K562 (cell line): Measurements from ENCODE around the gene VCAN. TPM values are rescaled to one million over a fixed set of nuclear protein-coding genes. Genes with fewer than 3 reads are reported as not detected.

ENCODE experiments used
- ATAC-seq: fragments of 200-7000 bp; cut with Tn5 transposase; 3 replicates; pipeline ENCODE4 v1.9.1; 2020; ENCODE audit warnings: moderate library complexity
- BruUV-seq: library from RNA; stranded (reverse); fragments of 400-500 nt; replicated peaks from 2 replicates; lab custom pipeline; 2021; lab: Mats Ljungman, UMichigan
- CTCF ChIA-PET: fragments of 300-600 bp; formaldehyde crosslinking; extraction: SDS; loops from one replicate; lab custom pipeline; 2021; ENCODE audit warnings: low intra/inter-chr PET ratio; lab: Yijun Ruan, JAX
- POLR2A ChIA-PET: fragments of 300-600, 350-650 bp; sonication (Branson Sonifier 250); formaldehyde crosslinking; extraction: SDS; loops from one replicate; lab custom pipeline; 2021; ENCODE audit warnings: antibody characterized with exemption, inconsistent platforms; lab: Yijun Ruan, JAX
- DNase-seq, 4 experiments: peaks; one replicate each; pipeline versions ENCODE4 v3.0.0 to v3.0.0-alpha.2; 2011 to 2018; ENCODE audit warnings: low spot score in 3 of 4, mixed read lengths in 3 of 4; ENCODE audit errors: extremely low read depth in 1 of 4
- FAIRE-seq: peaks from 2 replicates; lab custom pipeline; 2011; peaks lifted over from hg19 to GRCh38; lab: Jason Lieb, UNC
- H2AFZ ChIP-seq: 2 replicates; pipeline ENCODE4 v1.6.0; 2011; ENCODE audit warnings: low read depth, low read length, control low read depth, inconsistent platforms
- H3K27ac ChIP-seq: fragments of 200-600 bp; 3 replicates; pipeline ENCODE4 v1.8.0; 2011; ENCODE audit warnings: low read depth, mild to moderate bottlenecking, control low read depth, inconsistent platforms, low read length, moderate library complexity, mixed read lengths; ENCODE audit errors: extremely low read depth
- H3K27me3 ChIP-seq, 2 experiments: fragments of 300-600 bp in 1 of 2; 2 replicates in 1 of 2; 3 replicates in 1 of 2; pipeline versions ENCODE4 v1.6.0 to v1.8.0; 2011; ENCODE audit warnings: inconsistent platforms in 2 of 2, low read length in 2 of 2, mild to moderate bottlenecking in 1 of 2, mixed read lengths in 1 of 2, moderate library complexity in 1 of 2; ENCODE audit not compliant: control insufficient read depth in 2 of 2, insufficient read depth in 2 of 2
- H3K36me3 ChIP-seq: fragments of 300-600 bp; 3 replicates; pipeline ENCODE4 v1.8.0; 2011; ENCODE audit warnings: mild to moderate bottlenecking, low read length, inconsistent platforms; ENCODE audit not compliant: control insufficient read depth, insufficient read depth
- H3K4me1 ChIP-seq, 2 experiments: fragments of 200-600 bp in 1 of 2; replicated peaks in 1 of 2; 2 replicates in 1 of 2; 3 replicates in 1 of 2; pipeline versions ENCODE4 v1.5.1 to v1.8.0; 2011; ENCODE audit warnings: inconsistent platforms in 2 of 2, low read length in 2 of 2, mild to moderate bottlenecking in 1 of 2, mixed read lengths in 1 of 2, moderate library complexity in 1 of 2; ENCODE audit not compliant: control insufficient read depth in 2 of 2, insufficient read depth in 2 of 2
- H3K4me2 ChIP-seq: 2 replicates; pipeline ENCODE4 v1.6.1; 2011; ENCODE audit warnings: low read length, control low read depth, inconsistent platforms, mixed read lengths; ENCODE audit not compliant: insufficient read depth
- H3K4me3 ChIP-seq: fragments of 200-600 bp; sonication (generic), shearing (Covaris generic); 2 replicates; pipeline ENCODE4 v1.5.1; 2016; ENCODE audit warnings: control low read depth, inconsistent platforms
- H3K79me2 ChIP-seq: fragments of 200-600 bp; 3 replicates; pipeline ENCODE4 v1.8.0; 2011; ENCODE audit warnings: low read length, inconsistent platforms; ENCODE audit not compliant: control insufficient read depth, insufficient read depth
- H3K9ac ChIP-seq, 2 experiments: 2 replicates each; pipeline versions ENCODE4 v1.6.0 to v1.6.1; 2011; ENCODE audit warnings: low read depth in 2 of 2, low read length in 2 of 2, control low read depth in 1 of 2, inconsistent platforms in 1 of 2, mild to moderate bottlenecking in 1 of 2, mixed read lengths in 1 of 2; ENCODE audit not compliant: insufficient read depth in 1 of 2
- H3K9me1 ChIP-seq: one replicate; pipeline ENCODE4 v1.6.0; 2011; ENCODE audit warnings: inconsistent platforms, mild to moderate bottlenecking, low read length, moderate library complexity; ENCODE audit not compliant: control insufficient read depth, insufficient read depth
- H3K9me3 ChIP-seq: replicated peaks from 2 replicates; pipeline ENCODE4 v1.5.1; 2011; ENCODE audit warnings: low read depth, low read length, inconsistent platforms; ENCODE audit not compliant: control insufficient read depth, insufficient read depth
- H4K20me1 ChIP-seq: replicated peaks from 2 replicates; pipeline ENCODE4 v1.6.1; 2011; ENCODE audit warnings: low read length, inconsistent platforms, mixed read lengths; ENCODE audit not compliant: control insufficient read depth, insufficient read depth
- CEBPB ChIP-seq: fragments of 450-650 bp; IDR thresholded peaks from 2 replicates; pipeline ENCODE4 v1.6.1; 2016; ENCODE audit warnings: missing genetic modification characterization, missing compliant biosample characterization
- CEBPG ChIP-seq, 3 experiments: fragments of 200-800 bp in 1 of 3; sonication (Bioruptor generic) in 1 of 3; sonication (generic) in 1 of 3; formaldehyde crosslinking in 1 of 3; IDR thresholded peaks in 2 of 3; conservative IDR thresholded peaks in 1 of 3; 2 replicates each; pipeline versions ENCODE4 v1.6.1 to v1.8.0; 2016 to 2022; ENCODE audit warnings: missing compliant biosample characterization in 2 of 3, missing genetic modification characterization in 2 of 3, mild to moderate bottlenecking in 1 of 3, missing genetic modification reagents in 1 of 3
- EHMT2 ChIP-seq: fragments of 450-650 bp; IDR thresholded peaks from 2 replicates; pipeline ENCODE4 v1.6.1; 2018; ENCODE audit warnings: antibody characterized with exemption
- ESRRB ChIP-seq: fragments of 250-450 bp; sonication (Bioruptor Pico); IDR thresholded peaks from 2 replicates; pipeline ENCODE4 v1.5.0; 2020; ENCODE audit warnings: mild to moderate bottlenecking, moderate library complexity, borderline replicate concordance
- LEF1 ChIP-seq: fragments of 450-650 bp; IDR thresholded peaks from 2 replicates; pipeline ENCODE4 v1.6.1; 2016; ENCODE audit warnings: mild to moderate bottlenecking
- OTX1 ChIP-seq: fragments of 450-650 bp; formaldehyde crosslinking; IDR thresholded peaks from 2 replicates; pipeline ENCODE4 v1.4.0; 2022; ENCODE audit warnings: mild to moderate bottlenecking
- SLC30A9 ChIP-seq: fragments of 250-450 bp; sonication (Bioruptor Pico); IDR thresholded peaks from 2 replicates; pipeline ENCODE4 v1.8.0; 2022; ENCODE audit warnings: mild to moderate bottlenecking, moderate library complexity
- TAF1 ChIP-seq: IDR thresholded peaks from 2 replicates; pipeline ENCODE4 v1.6.1; 2011; ENCODE audit warnings: mild to moderate bottlenecking, low read length, moderate library complexity; ENCODE audit not compliant: insufficient read depth, control insufficient read depth, severe bottlenecking; ENCODE audit errors: extremely low read depth
- WGBS: fragments of 100-300 bp; shearing (Covaris generic); methylation state at CpG from one replicate; pipeline ENCODE4 v1.1.6; 2016; ENCODE audit warnings: low coverage, mixed read lengths; ENCODE audit not compliant: insufficient coverage; ENCODE audit errors: missing lambda C conversion rate; 5-methylcytosine and 5-hydroxymethylcytosine counted together
- in situ Hi-C: fragments of 300-500 bp; cut with MboI; formaldehyde crosslinking; loops from 4 replicates; pipeline ENCODE4 v1.15.0; 2018; ENCODE audit warnings: inconsistent platforms, mixed read lengths
- intact Hi-C: fragments of 100-400 bp; cut with micrococcal nuclease; formaldehyde crosslinking; loops from 2 replicates; pipeline ENCODE4 v1.14.2; 2022
- polyA plus RNA-seq, 8 experiments: library from polyadenylated mRNA; depleted of rRNA in 4 of 8; stranded (reverse) in 5 of 8; unstranded in 3 of 8; fragments of >200 nt; fragmentation: Nextera tagmentation in 2 of 8; fragmentation: Illumina TruSeq in 1 of 8; extraction: Ambion mirVana in 2 of 8; extraction: Trizol in 1 of 8; gene quantifications; 2 replicates each; pipeline versions ENCODE4 v1.2.1 to v1.2.3, GENCODE V29; 2011 to 2014; ENCODE audit warnings: inconsistent platforms in 1 of 8, missing spikeins in 1 of 8
- total RNA-seq, 7 experiments: library from RNA; depleted of rRNA in 6 of 7; stranded (reverse); fragments of >200 nt in 6 of 7; fragmentation: Illumina TruSeq in 2 of 7; extraction: Trizol in 2 of 7; gene quantifications; 2 replicates each; pipeline versions ENCODE4 v1.2.1 to v1.2.3, GENCODE V29; 2011 to 2021; ENCODE audit warnings: low replicate concordance in 1 of 7
- TF ChIP-seq, protein P1 (sequence below), 2 experiments: fragments of 450-650 bp; conservative IDR thresholded peaks; 2 replicates each; pipeline ENCODE4 v1.6.1; 2017; ENCODE audit warnings: mild to moderate bottlenecking in 2 of 2, moderate library complexity in 2 of 2
- TF ChIP-seq, protein P2 (sequence below): sonication (generic); formaldehyde crosslinking; IDR thresholded peaks from 2 replicates; pipeline ENCODE4 v1.8.1; 2023; ENCODE audit warnings: mild to moderate bottlenecking, missing genetic modification reagents

The VCAN gene
- total and polyA plus RNA-seq, 9 of the 15 experiments (the other 6 are each of a cell fraction or from before 2014, with no cell fraction given): 0.01 to 0.33 (median 0.05) TPM

DNA sequence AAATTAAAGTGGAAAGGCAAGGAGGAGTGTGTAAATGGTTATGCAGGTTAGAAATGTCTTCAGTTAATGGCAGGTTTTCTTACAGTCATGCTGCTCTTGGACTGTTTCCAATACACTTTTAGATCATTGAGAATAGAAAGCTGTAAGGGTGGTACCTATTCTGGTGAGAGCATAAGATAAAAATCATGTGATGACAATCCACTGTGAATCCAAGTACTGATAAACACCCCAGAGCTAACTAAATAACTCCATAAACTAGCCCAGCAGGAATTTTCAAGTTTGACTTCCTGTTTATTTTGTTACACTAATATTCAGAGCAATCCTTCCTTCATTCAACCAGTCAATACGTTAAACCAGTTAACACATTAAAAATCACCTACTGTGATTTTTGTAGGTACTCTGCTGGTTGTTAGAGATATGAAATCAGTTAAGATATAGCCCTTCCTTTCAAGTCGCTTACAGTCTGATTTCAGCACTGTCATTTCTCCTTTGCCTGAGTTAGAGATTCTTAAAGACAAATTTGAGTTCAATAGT, 22.6 kb downstream of the VCAN start:
- TF ChIP-seq, protein P1, sequence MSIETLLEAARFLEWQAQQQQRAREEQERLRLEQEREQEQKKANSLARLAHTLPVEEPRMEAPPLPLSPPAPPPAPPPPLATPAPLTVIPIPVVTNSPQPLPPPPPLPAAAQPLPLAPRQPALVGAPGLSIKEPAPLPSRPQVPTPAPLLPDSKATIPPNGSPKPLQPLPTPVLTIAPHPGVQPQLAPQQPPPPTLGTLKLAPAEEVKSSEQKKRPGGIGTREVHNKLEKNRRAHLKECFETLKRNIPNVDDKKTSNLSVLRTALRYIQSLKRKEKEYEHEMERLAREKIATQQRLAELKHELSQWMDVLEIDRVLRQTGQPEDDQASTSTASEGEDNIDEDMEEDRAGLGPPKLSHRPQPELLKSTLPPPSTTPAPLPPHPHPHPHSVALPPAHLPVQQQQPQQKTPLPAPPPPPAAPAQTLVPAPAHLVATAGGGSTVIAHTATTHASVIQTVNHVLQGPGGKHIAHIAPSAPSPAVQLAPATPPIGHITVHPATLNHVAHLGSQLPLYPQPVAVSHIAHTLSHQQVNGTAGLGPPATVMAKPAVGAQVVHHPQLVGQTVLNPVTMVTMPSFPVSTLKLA (conservative IDR thresholded peaks at IDR 0.05): no peak
- TF ChIP-seq OTX1 (CRISPR knock-in tag): no peak
- H3K9me3 ChIP-seq: no peaks in the 10 kb centered on the region
- DNase-seq: no peak
- ChIA-PET CTCF (no interaction called here), POLR2A (no interaction called here)
- no peak for FAIRE-seq
- H3K4me2 ChIP-seq: no peak overlapping the region
- H4K20me1 ChIP-seq: no peaks in the 10 kb centered on the region
- WGBS: 0% methylated on average over 2 of the region's 2 CpGs
- intact Hi-C loops: no loop called here
- H3K4me3 ChIP-seq: no peak overlapping the region
- no peak overlapping the region for H2AFZ ChIP-seq
- H3K27ac ChIP-seq: no peak overlapping the region
- BruUV-seq: no TSS peak
- H3K36me3 ChIP-seq: no peaks in the 10 kb centered on the region
- H3K9me1 ChIP-seq: no peaks in the 10 kb centered on the region
- in situ Hi-C loops: no loop called here
- ATAC-seq: no peak
- H3K79me2 ChIP-seq: no peaks in the 10 kb centered on the region
- no peaks in the 10 kb centered on the region; a peak in 1 of 5 replicates for H3K4me1 ChIP-seq
- peaks cover 3 to 4% of the 10 kb centered on the region in 2 experiments; a peak in 3 of 5 replicates for H3K27me3 ChIP-seq
- H3K9ac ChIP-seq: no peak overlapping the region

DNA sequence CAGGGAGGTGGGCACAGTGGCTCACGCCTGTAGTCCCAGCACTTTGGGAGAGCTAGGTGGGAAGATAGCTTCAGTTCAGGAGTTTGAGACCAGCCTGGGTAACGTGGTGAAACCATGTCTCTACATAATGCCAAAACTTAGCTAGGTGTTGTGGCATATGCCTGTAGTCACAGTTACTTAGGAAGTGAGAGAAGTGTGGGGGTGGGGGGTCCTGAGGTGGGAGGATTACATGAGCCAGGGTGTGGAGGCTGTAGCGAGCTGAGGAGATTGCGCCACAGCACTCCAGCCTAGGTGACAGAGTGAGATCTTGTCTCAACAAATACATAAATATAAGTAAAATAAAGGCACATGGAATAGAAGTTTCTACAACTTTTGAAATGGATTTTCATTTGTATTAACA, 23.1 kb downstream of the VCAN start:
- Histone ChIP-seq H3K36me3 (no peaks in the 10 kb centered on the region), H3K79me2 (no peaks in the 10 kb centered on the region), H3K27ac (no peak overlapping the region), H3K4me3 (no peak overlapping the region), H3K4me1 (no peaks in the 10 kb centered on the region; a peak in 1 of 5 replicates), H4K20me1 (no peaks in the 10 kb centered on the region), H2AFZ (no peak overlapping the region), H3K9me1 (no peaks in the 10 kb centered on the region), H3K4me2 (no peak overlapping the region), H3K27me3 (peaks cover 3 to 4% of the 10 kb centered on the region in 2 experiments; a peak in 3 of 5 replicates), H3K9me3 (no peaks in the 10 kb centered on the region), H3K9ac (no peak overlapping the region)
- in situ Hi-C loops (no loop called here), intact Hi-C loops (no loop called here)
- ChIA-PET CTCF (no interaction called here), POLR2A (interaction anchor here (0.8 kb wide), 1 partner anchor 13 kb away, joined by 4 read pairs; no protein-coding TSS in a partner anchor)
- FAIRE-seq: no peak
- no peak for DNase-seq
- no peak for ATAC-seq
- 0% methylated on average over 4 of the region's 4 CpGs for WGBS
- BruUV-seq: no TSS peak
- TF ChIP-seq ESRRB (CRISPR knock-in tag) (no peak), SLC30A9 (CRISPR knock-in tag) (no peak), CEBPB (tag) (peak; percentile 39; the same call in 1 of the 2 replicates), LEF1 (no peak), EHMT2 (no peak), TAF1 (no peak), CEBPG (CRISPR knock-in tag; IDR thresholded peaks at IDR 0.05) (no peak), CEBPG (tag; conservative IDR thresholded peaks at IDR 0.05 in 1 of 2, IDR thresholded peaks at IDR 0.05 in 1 of 2) (0 out of 4 replicates have a peak, but pooled peaks of 1 of the 2 experiments have one; percentile 34)
- TF ChIP-seq, protein P2, sequence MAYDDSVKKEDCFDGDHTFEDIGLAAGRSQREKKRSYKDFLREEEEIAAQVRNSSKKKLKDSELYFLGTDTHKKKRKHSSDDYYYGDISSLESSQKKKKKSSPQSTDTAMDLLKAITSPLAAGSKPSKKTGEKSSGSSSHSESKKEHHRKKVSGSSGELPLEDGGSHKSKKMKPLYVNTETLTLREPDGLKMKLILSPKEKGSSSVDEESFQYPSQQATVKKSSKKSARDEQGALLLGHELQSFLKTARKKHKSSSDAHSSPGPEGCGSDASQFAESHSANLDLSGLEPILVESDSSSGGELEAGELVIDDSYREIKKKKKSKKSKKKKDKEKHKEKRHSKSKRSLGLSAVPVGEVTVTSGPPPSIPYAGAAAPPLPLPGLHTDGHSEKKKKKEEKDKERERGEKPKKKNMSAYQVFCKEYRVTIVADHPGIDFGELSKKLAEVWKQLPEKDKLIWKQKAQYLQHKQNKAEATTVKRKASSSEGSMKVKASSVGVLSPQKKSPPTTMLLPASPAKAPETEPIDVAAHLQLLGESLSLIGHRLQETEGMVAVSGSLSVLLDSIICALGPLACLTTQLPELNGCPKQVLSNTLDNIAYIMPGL (CRISPR knock-in tag): no peak
